Caco-2 (cell line): Measurements from ENCODE around the gene DDN. TPM values are rescaled to one million over a fixed set of nuclear protein-coding genes. Genes with fewer than 3 reads are reported as not detected.

Source experiments
- BruUV-seq: library from RNA; stranded (reverse); fragments of 400-500 nt; replicated peaks from 2 replicates; lab custom pipeline; 2021; lab: Mats Ljungman, UMichigan
- CTCF ChIA-PET: fragments of 300-600 bp; sonication (Branson Sonifier 250); formaldehyde crosslinking; loops from one replicate; lab custom pipeline; 2022; ENCODE audit warnings: antibody characterized with exemption; lab: Charles Lee
- POLR2A ChIA-PET: fragments of 300-600 bp; sonication (Branson Sonifier 250); formaldehyde crosslinking; loops from one replicate; lab custom pipeline; 2022; ENCODE audit warnings: antibody characterized with exemption; lab: Charles Lee
- DNase-seq, 2 experiments: peaks; one replicate each; pipeline versions ENCODE4 v3.0.0 to v3.0.0-alpha.2; 2020 to 2022
- H3K27me3 ChIP-seq: replicated peaks from 2 replicates; pipeline ENCODE4 v1.6.0; 2011; ENCODE audit warnings: low read length; ENCODE audit not compliant: control insufficient read depth, insufficient read depth
- H3K36me3 ChIP-seq: 2 replicates; pipeline ENCODE4 v1.5.1; 2011; ENCODE audit warnings: low read length; ENCODE audit not compliant: control insufficient read depth, insufficient read depth
- H3K4me1 ChIP-seq: fragments of 250-450 bp; sonication (Bioruptor Pico); 2 replicates; pipeline ENCODE4 v1.5.1; 2020; ENCODE audit warnings: mild to moderate bottlenecking
- H3K4me3 ChIP-seq: 2 replicates; pipeline ENCODE4 v1.5.1; 2011; ENCODE audit warnings: low read depth, mild to moderate bottlenecking, control low read depth, low read length
- H3K9me3 ChIP-seq: fragments of 250-450 bp; sonication (Bioruptor Pico); 2 replicates; pipeline ENCODE4 v1.5.1; 2020; ENCODE audit warnings: mild to moderate bottlenecking, moderate library complexity
- H3K27ac Mint-ChIP-seq: one replicate; pipeline ENCODE4 v1.8.0; 2022; ENCODE audit warnings: mixed read lengths; ENCODE audit not compliant: unreplicated experiment
- H3K27me3 Mint-ChIP-seq: one replicate; pipeline ENCODE4 v1.8.0; 2022; ENCODE audit warnings: mixed read lengths; ENCODE audit not compliant: insufficient read depth, unreplicated experiment
- H3K36me3 Mint-ChIP-seq: one replicate; pipeline ENCODE4 v1.8.0; 2022; ENCODE audit warnings: mild to moderate bottlenecking, mixed read lengths; ENCODE audit not compliant: insufficient read depth, unreplicated experiment
- H3K4me1 Mint-ChIP-seq: one replicate; pipeline ENCODE4 v1.8.0; 2022; ENCODE audit warnings: low read depth, mixed read lengths; ENCODE audit not compliant: unreplicated experiment
- H3K4me3 Mint-ChIP-seq: one replicate; pipeline ENCODE4 v1.8.0; 2022; ENCODE audit warnings: mild to moderate bottlenecking, moderate library complexity, mixed read lengths; ENCODE audit not compliant: unreplicated experiment
- H3K9me3 Mint-ChIP-seq: one replicate; pipeline ENCODE4 v1.8.0; 2022; ENCODE audit warnings: mixed read lengths; ENCODE audit not compliant: unreplicated experiment
- intact Hi-C: fragments of 100-400 bp; cut with micrococcal nuclease; formaldehyde crosslinking; loops from one replicate; pipeline ENCODE4 v1.10.0; 2022; ENCODE audit not compliant: unreplicated experiment
- total RNA-seq: library from RNA; stranded (reverse); gene quantifications from 2 replicates; pipeline ENCODE4 v1.2.3, GENCODE V29; 2022
- TF ChIP-seq, protein P1 (sequence below), 2 experiments: fragments of 200-600 bp in 1 of 2; IDR thresholded peaks; 1 replicate in 1 of 2; 2 replicates in 1 of 2; pipeline versions ENCODE4 v1.5.1 to v1.8.0; 2011 to 2022; ENCODE audit warnings: antibody characterized with exemption in 1 of 2, control low read depth in 1 of 2, inconsistent platforms in 1 of 2, low read depth in 1 of 2, low read length in 1 of 2, mild to moderate bottlenecking in 1 of 2, moderate library complexity in 1 of 2; ENCODE audit not compliant: insufficient read depth in 1 of 2, severe bottlenecking in 1 of 2, unreplicated experiment in 1 of 2

The DDN gene
- total RNA-seq, 1 experiment from 2014 or later, result 1.9 TPM

- Mint-ChIP-seq H3K36me3 (peaks cover 35% of the 10 kb centered on the region), H3K9me3 (no peaks in the 10 kb centered on the region), H3K27me3 (no peaks in the 10 kb centered on the region), H3K4me1 (peaks cover 13% of the 10 kb centered on the region), H3K4me3 (peak overlapping the region; percentile 89), H3K27ac (peak overlapping the region; percentile 87)
- peak; percentile 93 to 94 for DNase-seq
- TF ChIP-seq, protein P1, sequence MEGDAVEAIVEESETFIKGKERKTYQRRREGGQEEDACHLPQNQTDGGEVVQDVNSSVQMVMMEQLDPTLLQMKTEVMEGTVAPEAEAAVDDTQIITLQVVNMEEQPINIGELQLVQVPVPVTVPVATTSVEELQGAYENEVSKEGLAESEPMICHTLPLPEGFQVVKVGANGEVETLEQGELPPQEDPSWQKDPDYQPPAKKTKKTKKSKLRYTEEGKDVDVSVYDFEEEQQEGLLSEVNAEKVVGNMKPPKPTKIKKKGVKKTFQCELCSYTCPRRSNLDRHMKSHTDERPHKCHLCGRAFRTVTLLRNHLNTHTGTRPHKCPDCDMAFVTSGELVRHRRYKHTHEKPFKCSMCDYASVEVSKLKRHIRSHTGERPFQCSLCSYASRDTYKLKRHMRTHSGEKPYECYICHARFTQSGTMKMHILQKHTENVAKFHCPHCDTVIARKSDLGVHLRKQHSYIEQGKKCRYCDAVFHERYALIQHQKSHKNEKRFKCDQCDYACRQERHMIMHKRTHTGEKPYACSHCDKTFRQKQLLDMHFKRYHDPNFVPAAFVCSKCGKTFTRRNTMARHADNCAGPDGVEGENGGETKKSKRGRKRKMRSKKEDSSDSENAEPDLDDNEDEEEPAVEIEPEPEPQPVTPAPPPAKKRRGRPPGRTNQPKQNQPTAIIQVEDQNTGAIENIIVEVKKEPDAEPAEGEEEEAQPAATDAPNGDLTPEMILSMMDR (IDR thresholded peaks at IDR 0.05; ENCODE audit: insufficient read depth in 1 of 2, low read depth in 1 of 2, low read length in 1 of 2, severe bottlenecking in 1 of 2, unreplicated experiment in 1 of 2), result peak in 1 of 2 experiments; percentile 33
- peak overlapping the region; percentile 79 for H3K4me3 ChIP-seq
- intact Hi-C loops, result loop anchor here (1.0 to 2.0 kb wide), 3 partner anchors 14 to 62 kb away; partner anchors contain the start of genes PRKAG1, WNT1 and WNT10B
- H3K4me1 ChIP-seq, result peaks cover 8% of the 10 kb centered on the region; the same call in 1 of the 2 replicates
- H3K9me3 ChIP-seq, result no peaks in the 10 kb centered on the region
- no TSS peak for BruUV-seq
- ChIA-PET POLR2A (interaction anchor here (0.5 to 1.4 kb wide), 7 partner anchors 14 to 1294 kb away, joined by 3 to 5 read pairs (median 4); partner anchors contain the start of genes RHEBL1 and RND1), CTCF (interaction anchor here (0.5 to 2.1 kb wide), 19 partner anchors 12 to 1198 kb away, joined by 3 to 23 read pairs (median 5); partner anchors contain the start of genes DDN, DDX23, FKBP11 and RND1)
- H3K36me3 ChIP-seq, result no peaks in the 10 kb centered on the region; the same call in 1 of the 2 replicates
- H3K27me3 ChIP-seq, result no peaks in the 10 kb centered on the region
Measured at GRCh38 chr12:48956279-48957140, 42.7 kb downstream of the DDN start.

- H3K4me3 ChIP-seq, result no peak overlapping the region
- H3K4me1 ChIP-seq, result peaks cover 8% of the 10 kb centered on the region; the same call in 1 of the 2 replicates
- peak overlapping the region; percentile 89 for H3K4me3 Mint-ChIP-seq
- H3K36me3 ChIP-seq, result no peaks in the 10 kb centered on the region; the same call in 1 of the 2 replicates
- ChIA-PET CTCF (no interaction called here), POLR2A (no interaction called here)
- H3K27me3 ChIP-seq, result no peaks in the 10 kb centered on the region
- intact Hi-C loops, result no loop called here
- BruUV-seq, result no TSS peak
- H3K4me1 Mint-ChIP-seq, result peaks cover 13% of the 10 kb centered on the region
- H3K9me3 Mint-ChIP-seq, result no peaks in the 10 kb centered on the region
- no peak for DNase-seq
- H3K27me3 Mint-ChIP-seq, result no peaks in the 10 kb centered on the region
- no peaks in the 10 kb centered on the region for H3K9me3 ChIP-seq
- peaks cover 35% of the 10 kb centered on the region for H3K36me3 Mint-ChIP-seq
- TF ChIP-seq, protein P1 (IDR thresholded peaks at IDR 0.05; ENCODE audit: insufficient read depth in 1 of 2, low read depth in 1 of 2, low read length in 1 of 2, severe bottlenecking in 1 of 2, unreplicated experiment in 1 of 2), result no peak
- H3K27ac Mint-ChIP-seq, result peak overlapping the region; percentile 87
Measured at GRCh38 chr12:48954841-48955501, 44.2 kb downstream of the DDN start.

DNA sequence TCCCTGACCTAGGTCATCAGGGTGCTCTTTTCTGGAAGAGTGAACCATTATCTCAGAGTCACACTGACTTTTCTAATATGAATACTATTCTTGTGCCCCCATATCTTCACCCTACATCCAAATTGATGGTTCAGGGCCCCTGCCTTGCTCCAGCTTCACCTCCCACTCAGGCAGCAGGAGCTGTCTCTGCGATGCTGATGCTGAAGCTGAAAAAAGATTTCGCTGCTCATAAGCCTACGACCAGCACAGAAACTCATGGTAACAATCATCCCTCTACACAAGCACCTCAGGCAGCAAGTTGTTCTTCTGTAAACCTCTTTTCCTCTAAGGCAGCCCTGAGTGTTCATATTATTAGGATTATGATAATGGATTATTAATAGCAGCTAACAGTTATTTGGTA lies 45.1 kb downstream of the DDN start:
- no peak overlapping the region for H3K4me3 Mint-ChIP-seq
- CTCF ChIA-PET, result no interaction called here
- no peaks in the 10 kb centered on the region for H3K27me3 Mint-ChIP-seq
- no peak overlapping the region for H3K27ac Mint-ChIP-seq
- Histone ChIP-seq H3K4me3 (no peak overlapping the region), H3K4me1 (peaks cover 8% of the 10 kb centered on the region; the same call in 1 of the 2 replicates), H3K36me3 (no peaks in the 10 kb centered on the region; the same call in 1 of the 2 replicates), H3K9me3 (no peaks in the 10 kb centered on the region), H3K27me3 (no peaks in the 10 kb centered on the region)
- TF ChIP-seq, protein P1 (IDR thresholded peaks at IDR 0.05; ENCODE audit: insufficient read depth in 1 of 2, low read depth in 1 of 2, low read length in 1 of 2, severe bottlenecking in 1 of 2, unreplicated experiment in 1 of 2), result no peak
- H3K4me1 Mint-ChIP-seq, result peaks cover 13% of the 10 kb centered on the region
- BruUV-seq, result no TSS peak
- H3K9me3 Mint-ChIP-seq, result no peaks in the 10 kb centered on the region
- POLR2A ChIA-PET, result no interaction called here
- intact Hi-C loops, result no loop called here
- no peak for DNase-seq
- H3K36me3 Mint-ChIP-seq, result peaks cover 42% of the 10 kb centered on the region
